GM10847 (cell line): ENCODE measurements around the gene SCIN.

Experiments used
- POLR2A ChIP-seq: IDR thresholded peaks from 2 replicates; pipeline ENCODE4 v1.6.1; 2011; ENCODE audit not compliant: insufficient read length; ENCODE audit errors: extremely low read depth

SCIN gene

GRCh38 chr7:12595148-12595547 is 24.6 kb downstream of the SCIN start:
- no peak for TF ChIP-seq POLR2A

- no peak for TF ChIP-seq POLR2A
Observed at GRCh38 chr7:12596225-12596790, 25.8 kb downstream of the SCIN start.

GRCh38 chr7:12601302-12601869 is 30.9 kb downstream of the SCIN start:
- no peak for TF ChIP-seq POLR2A

GRCh38 chr7:12607134-12607533 is 36.6 kb downstream of the SCIN start:
- no peak for TF ChIP-seq POLR2A

- TF ChIP-seq POLR2A: no peak
Observed at GRCh38 chr7:12609561-12609960, 39.0 kb downstream of the SCIN start.

- no peak for TF ChIP-seq POLR2A
Observed at GRCh38 chr7:12610899-12611298, 40.4 kb downstream of the SCIN start.

GRCh38 chr7:12612622-12613021 is 42.1 kb downstream of the SCIN start:
- TF ChIP-seq POLR2A: no peak

- TF ChIP-seq POLR2A: no peak
Observed at GRCh38 chr7:12619461-12620069, 49.0 kb downstream of the SCIN start.

GRCh38 chr7:12620371-12620770 is 49.9 kb downstream of the SCIN start:
- no peak for TF ChIP-seq POLR2A

GRCh38 chr7:12623223-12623622 is 52.7 kb downstream of the SCIN start:
- no peak for TF ChIP-seq POLR2A

- TF ChIP-seq POLR2A: no peak
Observed at GRCh38 chr7:12623885-12624498, 53.5 kb downstream of the SCIN start.

- no peak for TF ChIP-seq POLR2A
Observed at GRCh38 chr7:12625836-12626235, 55.3 kb downstream of the SCIN start.

GRCh38 chr7:12629816-12630512 is 59.4 kb downstream of the SCIN start:
- no peak for TF ChIP-seq POLR2A

- TF ChIP-seq POLR2A: no peak
Observed at GRCh38 chr7:12630513-12630819, 59.9 kb downstream of the SCIN start.

- TF ChIP-seq POLR2A: no peak
Observed at GRCh38 chr7:12633582-12633981, 63.1 kb downstream of the SCIN start.

- TF ChIP-seq POLR2A: no peak
Observed at GRCh38 chr7:12635830-12636229, 65.3 kb downstream of the SCIN start.
